Activated CD4-positive, alpha-beta T cell treated with anti-CD3 and anti-CD28 coated beads, Interleukin-2, amount 50 U/mL, for 16 hours (primary cell): Measurements from ENCODE around the gene OPN1MW2.
"Not testable (repeated sequence)": the region's sequence is repeated elsewhere in the genome, so short reads cannot be mapped to it uniquely, and the experiment has no call there.

Source experiments
- DNase-seq: peaks from one replicate; pipeline ENCODE4 v3.0.0-alpha.2; 2020

OPN1MW2 gene

GRCh38 chrX:154219456-154219855 lies at the start of gene OPN1MW2:
Gene OPN1MW2, plus strand, starts transcription at chrX:154219756. Its CDS starts 60 bp downstream, at chrX:154219816.
- not testable (repeated sequence) for DNase-seq

GRCh38 chrX:154172535-154172943 lies 47.0 kb upstream of the OPN1MW2 start:
- not testable (repeated sequence) for DNase-seq

- not testable (repeated sequence) for DNase-seq
These were observed 45.2 kb upstream of the OPN1MW2 start for GRCh38 chrX:154174356-154174755.

GRCh38 chrX:154182296-154182695 lies 37.3 kb upstream of the OPN1MW2 start, which contains the start of gene OPN1MW:
Gene OPN1MW, plus strand, starts transcription at chrX:154182596. Its CDS starts 82 bp downstream, at chrX:154182678.
- not testable (repeated sequence) for DNase-seq

GRCh38 chrX:154183794-154184193 lies 35.8 kb upstream of the OPN1MW2 start:
- not testable (repeated sequence) for DNase-seq

- not testable (repeated sequence) for DNase-seq
These were observed 26.7 kb upstream of the OPN1MW2 start for GRCh38 chrX:154192846-154193245.

- not testable (repeated sequence) for DNase-seq
These were observed 25.2 kb upstream of the OPN1MW2 start for GRCh38 chrX:154194316-154194715.

GRCh38 chrX:154196466-154196865 lies 23.1 kb upstream of the OPN1MW2 start:
- DNase-seq = not testable (repeated sequence)

- not testable (repeated sequence) for DNase-seq
These were observed 9.7 kb upstream of the OPN1MW2 start for GRCh38 chrX:154209670-154210418.

GRCh38 chrX:154211057-154211456 lies 8.5 kb upstream of the OPN1MW2 start:
- DNase-seq = not testable (repeated sequence)

GRCh38 chrX:154211499-154211898 lies 8.1 kb upstream of the OPN1MW2 start:
- DNase-seq = not testable (repeated sequence)

- not testable (repeated sequence) for DNase-seq
These were observed 5.7 kb downstream of the OPN1MW2 start for GRCh38 chrX:154225292-154225691.

- not testable (repeated sequence) for DNase-seq
These were observed 7.2 kb downstream of the OPN1MW2 start for GRCh38 chrX:154226706-154227105.

GRCh38 chrX:154231443-154231842 lies 11.9 kb downstream of the OPN1MW2 start:
- not testable (repeated sequence) for DNase-seq

GRCh38 chrX:154233620-154234019 lies 14.1 kb downstream of the OPN1MW2 start:
- DNase-seq = not testable (repeated sequence)

- not testable (repeated sequence) for DNase-seq
These were observed 19.5 kb downstream of the OPN1MW2 start for GRCh38 chrX:154238939-154239559.

GRCh38 chrX:154239982-154240503 lies 20.5 kb downstream of the OPN1MW2 start:
- not testable (repeated sequence) for DNase-seq

GRCh38 chrX:154247377-154248045 lies 28.0 kb downstream of the OPN1MW2 start:
- DNase-seq = not testable (repeated sequence)

- DNase-seq = not testable (repeated sequence)
These were observed 28.5 kb downstream of the OPN1MW2 start for GRCh38 chrX:154248076-154248475.

GRCh38 chrX:154257282-154257681 lies 37.7 kb downstream of the OPN1MW2 start, which contains the start of gene OPN1MW3:
Gene OPN1MW3, plus strand, starts transcription at chrX:154257582. Its CDS starts 38 bp downstream, at chrX:154257620.
- DNase-seq = not testable (repeated sequence)

GRCh38 chrX:154258711-154259110 lies 39.2 kb downstream of the OPN1MW2 start:
- not testable (repeated sequence) for DNase-seq

- DNase-seq = not testable (repeated sequence)
These were observed 43.5 kb downstream of the OPN1MW2 start for GRCh38 chrX:154263072-154263471.

GRCh38 chrX:154269245-154269644 lies 49.7 kb downstream of the OPN1MW2 start:
- DNase-seq = not testable (repeated sequence)
